ENCODE measurements around the gene EFNB2.

GRCh38 chr13:106500445-106500844 is 35.0 kb downstream of the EFNB2 start:
- TF ChIP-seq CTCF (IDR thresholded peaks at IDR 0.05) (no peak), POLR2A (IDR thresholded peaks at IDR 0.05) (no peak), EP300 (IDR thresholded peaks at IDR 0.05) (no peak)

All from ovary (tissue), 3 donors.